Ishikawa (cell line): ENCODE results near the gene TAS1R1.

Experiments
- CEBPB ChIP-seq: IDR thresholded peaks from 2 replicates; pipeline ENCODE4 v1.6.1; 2012
- CREB1 ChIP-seq: IDR thresholded peaks from 2 replicates; pipeline ENCODE4 v1.6.1; 2012; ENCODE audit warnings: low read depth
- EP300 ChIP-seq: IDR thresholded peaks from 2 replicates; pipeline ENCODE4 v1.6.1; 2012; ENCODE audit warnings: borderline replicate concordance
- FOXM1 ChIP-seq: IDR thresholded peaks from 2 replicates; pipeline ENCODE4 v1.6.1; 2012; ENCODE audit warnings: low read depth, borderline replicate concordance
- RAD21 ChIP-seq: IDR thresholded peaks from 2 replicates; pipeline ENCODE4 v1.6.1; 2012; ENCODE audit warnings: low read depth
- YY1 ChIP-seq: IDR thresholded peaks from 2 replicates; pipeline ENCODE4 v1.6.1; 2012; ENCODE audit warnings: low read depth

GRCh38 chr1:6530504-6531160 is 24.5 kb upstream of the TAS1R1 start:
- no peak for TF ChIP-seq YY1
- no peak for TF ChIP-seq FOXM1
- no peak for TF ChIP-seq EP300
- no peak for TF ChIP-seq CREB1
- TF ChIP-seq RAD21: no peak
- TF ChIP-seq CEBPB: no peak
